HG02610 (cell line): Measurements from ENCODE around the gene DMD.

Experiments used
- ATAC-seq: cut with Tn5 transposase; IDR thresholded peaks from one replicate; pipeline ENCODE4 v1.9.1; 2021; ENCODE audit warnings: mild to moderate bottlenecking, moderate library complexity; ENCODE audit not compliant: unreplicated experiment

The DMD gene

DNA sequence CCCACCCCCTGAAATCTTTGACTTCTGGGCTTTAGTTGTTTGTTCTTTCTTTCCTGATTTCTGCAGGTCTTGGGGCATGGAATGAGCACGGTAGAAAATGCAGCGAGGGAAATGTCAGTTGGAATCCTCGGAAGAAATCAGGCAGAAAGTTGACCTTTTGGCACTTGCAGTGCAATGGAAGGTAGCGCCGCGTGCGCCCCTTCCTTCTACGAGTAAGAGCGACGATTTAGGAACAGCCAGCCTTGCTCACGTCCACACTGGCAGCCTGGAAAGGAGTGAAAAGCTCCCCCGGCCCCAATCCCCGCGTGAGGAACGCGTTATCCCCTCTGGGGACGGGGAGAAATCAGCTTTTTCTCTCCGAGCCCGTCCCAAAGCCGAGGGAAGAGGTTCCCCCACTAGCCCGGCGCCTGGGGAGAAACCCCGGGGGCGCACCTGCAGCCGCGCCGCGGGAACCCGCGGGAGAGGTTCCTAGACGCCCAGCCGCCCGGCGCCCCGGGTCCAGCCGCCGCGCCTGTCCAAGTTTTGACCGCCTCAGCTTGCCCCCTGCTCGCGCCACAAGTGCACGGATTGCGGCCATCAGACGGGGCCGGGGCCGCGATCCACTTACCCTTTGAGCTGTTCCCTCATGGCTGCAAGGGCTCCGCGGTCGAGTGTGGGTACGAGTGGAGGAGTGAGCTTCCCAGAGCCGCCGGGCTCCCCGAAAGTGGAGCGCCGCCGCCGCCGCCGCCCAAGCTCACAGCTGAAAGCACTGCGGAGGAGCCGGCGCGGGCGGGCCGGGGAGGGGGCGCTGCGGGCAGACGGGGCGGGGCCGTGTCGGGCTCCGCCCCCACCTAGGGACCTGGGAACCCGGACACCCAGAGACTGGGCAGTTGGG is 1944.9 kb downstream of the DMD start:
- peak; percentile 99 for ATAC-seq

DNA sequence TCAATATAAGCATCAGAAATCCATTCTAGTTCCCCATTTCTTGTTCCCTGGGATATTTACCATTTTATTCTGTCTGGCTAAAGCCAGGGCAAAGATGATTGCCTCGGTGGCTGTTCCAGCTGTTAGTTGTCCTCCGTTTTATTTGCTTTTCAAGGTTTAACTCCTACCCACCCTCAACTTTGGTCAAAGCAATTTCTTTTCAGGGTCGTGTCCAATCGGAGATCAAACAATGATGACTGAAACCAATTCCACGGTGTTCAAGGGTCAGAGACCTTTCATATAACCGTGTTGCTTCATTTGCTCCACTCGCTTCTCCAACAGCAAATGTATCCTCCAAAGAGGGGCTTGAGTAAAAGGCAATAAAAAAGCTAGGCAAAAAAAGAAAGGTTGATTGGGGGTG is 1946.0 kb downstream of the DMD start:
- no peak for ATAC-seq

DNA sequence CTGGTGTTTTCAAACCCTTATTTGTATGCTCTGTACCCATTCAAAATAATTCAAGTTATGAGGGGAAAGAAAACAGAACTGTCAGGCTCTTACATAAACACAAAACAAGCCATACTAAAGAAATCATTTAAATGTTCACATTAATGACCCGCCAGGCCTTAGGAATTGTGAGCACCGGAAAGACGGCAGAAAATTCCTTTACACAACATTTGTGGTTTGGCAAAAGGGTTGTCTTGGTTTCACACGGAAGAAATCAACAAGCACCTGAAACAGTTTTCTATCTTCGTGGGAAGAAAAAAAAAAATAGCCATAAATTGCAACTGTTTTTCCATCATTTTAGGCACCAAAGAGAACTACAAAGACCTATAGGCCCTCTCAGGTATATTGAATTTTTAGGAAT is 1951.0 kb downstream of the DMD start:
- no peak for ATAC-seq

DNA sequence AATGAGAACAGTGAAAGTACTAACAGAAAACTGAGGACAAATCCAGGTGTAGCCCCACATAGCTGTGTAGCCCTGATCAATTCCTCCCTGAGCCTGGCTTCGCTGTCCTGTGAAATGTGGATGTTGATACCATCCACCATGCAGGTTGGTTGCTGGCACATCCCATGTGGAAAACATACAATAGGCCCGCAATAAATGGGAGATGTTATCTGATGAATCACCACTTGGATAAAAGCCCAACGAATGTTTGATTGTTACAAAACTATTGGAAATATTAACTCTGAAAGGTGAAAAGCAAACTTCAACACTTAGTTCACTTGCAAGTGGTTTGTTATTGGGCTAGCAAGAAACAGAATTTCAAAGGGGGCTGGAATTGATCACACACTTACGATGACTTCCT is 1953.2 kb downstream of the DMD start:
- ATAC-seq = no peak

DNA sequence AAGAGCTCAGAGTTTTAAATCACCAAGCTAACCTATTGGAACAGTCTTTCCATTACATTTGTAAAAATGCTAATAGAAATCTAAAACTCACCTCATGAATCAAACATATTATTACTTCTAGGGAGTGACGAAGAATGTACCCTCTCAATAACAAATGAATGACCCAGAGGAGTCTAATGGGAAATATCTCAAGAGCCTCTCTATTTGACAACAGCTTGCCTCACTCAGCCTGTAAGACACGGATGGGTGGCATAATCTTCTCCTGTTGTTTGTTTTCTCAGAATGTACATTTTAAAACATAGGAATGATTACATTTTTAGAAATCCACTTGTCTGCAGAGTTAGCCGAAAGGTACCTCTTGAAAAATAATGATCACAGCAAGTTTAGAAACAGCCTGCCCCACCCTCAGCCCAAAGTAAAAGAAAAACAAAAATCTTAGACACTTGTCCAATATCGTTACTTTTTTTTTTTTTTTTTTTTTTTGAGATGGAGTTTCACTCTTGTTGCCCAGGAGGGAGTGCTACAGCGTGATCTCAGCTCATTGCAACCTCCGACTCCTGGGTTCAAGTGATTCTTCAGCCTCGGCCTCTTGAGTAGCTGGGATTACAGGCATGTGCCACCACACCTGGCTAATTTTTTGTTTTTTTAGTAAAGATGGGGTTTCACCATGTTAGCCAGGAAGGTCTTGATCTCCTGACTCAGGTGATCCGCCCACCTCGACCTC is 1955.9 kb downstream of the DMD start:
- ATAC-seq = no peak

DNA sequence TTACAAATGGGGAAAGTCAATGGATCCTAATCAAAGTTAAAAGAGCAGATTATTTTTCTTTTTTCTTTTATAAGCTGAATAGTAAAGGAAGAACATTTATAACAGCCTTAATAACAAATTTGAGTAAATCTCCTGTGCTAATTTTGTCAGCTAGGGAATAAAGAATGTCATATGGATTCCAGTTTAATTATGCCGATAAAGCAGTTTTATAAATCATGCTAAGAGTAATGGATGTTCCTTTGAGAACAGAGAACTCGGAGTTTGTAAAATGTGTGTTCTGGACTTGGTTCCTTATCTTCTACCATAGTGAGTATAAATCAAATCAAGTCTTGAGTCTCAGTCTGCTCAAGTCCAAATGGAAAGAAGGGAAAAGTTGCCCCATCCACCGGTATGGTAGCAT is 1959.2 kb downstream of the DMD start:
- ATAC-seq = no peak

DNA sequence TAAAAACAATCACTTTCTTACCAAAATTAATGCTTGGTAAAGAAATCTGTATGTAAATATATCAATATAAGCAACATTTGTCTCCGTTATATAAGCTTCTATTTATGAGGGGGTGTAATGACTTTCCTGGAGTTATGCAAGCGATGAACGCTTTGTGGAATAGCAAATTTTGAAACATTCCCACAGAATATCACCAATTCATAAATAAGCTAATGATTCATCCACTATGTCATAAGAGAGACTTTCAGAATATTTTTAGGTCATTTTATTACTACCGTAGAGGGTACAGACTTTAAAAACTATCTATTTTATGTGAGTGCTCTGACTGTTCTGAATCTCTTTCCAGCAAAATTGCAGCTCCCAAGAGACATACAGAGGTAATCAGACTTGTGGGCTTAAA is 1960.0 kb downstream of the DMD start:
- ATAC-seq = no peak

DNA sequence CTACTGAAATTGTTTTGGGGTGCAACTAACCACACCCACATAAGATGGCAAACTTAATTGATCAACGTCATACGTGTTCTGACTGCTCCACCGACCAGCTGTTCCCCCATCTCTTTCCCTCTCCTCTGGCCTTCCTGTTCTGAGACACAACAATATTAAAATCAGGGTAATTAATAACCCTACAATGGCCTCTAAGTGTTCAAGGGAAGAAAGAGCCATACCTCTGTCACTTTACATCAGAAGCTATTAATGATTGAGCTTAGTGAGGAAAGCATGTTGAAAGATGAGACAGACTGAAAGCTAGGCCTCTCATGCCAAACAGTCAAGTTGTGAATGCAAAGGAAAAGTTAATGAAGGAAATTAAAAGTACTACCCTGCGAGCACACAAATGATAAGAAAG is 1965.6 kb downstream of the DMD start:
- no peak for ATAC-seq

DNA sequence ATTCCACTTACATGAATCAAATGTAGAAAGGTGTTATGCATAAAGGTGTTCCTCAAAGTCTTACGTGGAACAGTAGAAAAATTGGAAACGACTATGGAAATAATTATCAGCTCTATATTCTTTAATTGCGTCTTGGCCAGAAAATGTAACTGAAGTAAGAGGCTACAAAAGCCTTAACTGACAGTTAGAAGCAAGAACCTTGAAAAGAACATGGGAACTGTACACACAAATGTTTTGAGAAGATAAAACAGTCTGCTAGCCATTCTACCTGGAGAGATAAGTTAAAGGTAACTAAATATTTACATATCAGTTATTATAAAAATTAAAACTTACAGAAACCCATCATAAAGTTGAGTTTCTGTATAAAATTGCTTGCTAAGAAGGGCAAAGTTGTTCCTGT is 1967.5 kb downstream of the DMD start:
- ATAC-seq = no peak

DNA sequence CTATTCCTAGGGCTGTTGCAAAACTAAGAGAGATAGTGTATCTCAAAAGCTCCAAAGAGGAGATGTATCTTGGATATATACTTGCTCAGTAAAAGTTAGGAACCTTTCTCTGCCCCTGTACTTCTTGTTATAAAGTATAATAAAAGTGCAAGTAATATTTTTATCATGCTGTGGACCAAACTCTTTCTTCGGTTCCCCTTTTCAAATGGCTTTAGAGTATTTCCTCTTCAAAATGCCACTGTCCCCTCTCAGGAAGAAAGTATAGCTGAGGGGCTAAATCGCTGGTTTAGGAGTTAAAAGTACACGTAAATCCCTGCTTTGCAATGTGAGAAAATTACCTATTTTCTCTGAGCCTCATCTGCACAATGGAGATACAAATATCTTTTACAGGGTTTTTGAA is 1970.4 kb downstream of the DMD start:
- no peak for ATAC-seq

DNA sequence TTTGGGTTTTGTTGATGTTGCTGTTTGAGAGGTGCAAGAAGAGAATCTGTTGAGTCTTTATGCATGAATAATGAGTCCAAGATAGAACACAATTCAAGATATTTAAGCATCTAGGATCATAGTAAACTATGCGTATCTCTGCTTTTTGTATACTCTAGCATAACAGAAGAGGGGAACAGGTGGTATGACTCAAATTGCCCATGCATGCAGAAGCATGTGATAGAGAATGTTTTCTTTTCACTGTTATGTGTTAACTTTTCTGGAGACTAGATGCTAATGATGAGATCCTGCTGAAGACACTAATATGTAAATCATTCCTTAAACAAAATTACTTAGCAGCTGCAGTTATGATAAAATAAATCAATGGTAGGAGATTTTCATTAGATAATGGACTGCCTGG is 1974.2 kb downstream of the DMD start:
- peak; percentile 73 for ATAC-seq

DNA sequence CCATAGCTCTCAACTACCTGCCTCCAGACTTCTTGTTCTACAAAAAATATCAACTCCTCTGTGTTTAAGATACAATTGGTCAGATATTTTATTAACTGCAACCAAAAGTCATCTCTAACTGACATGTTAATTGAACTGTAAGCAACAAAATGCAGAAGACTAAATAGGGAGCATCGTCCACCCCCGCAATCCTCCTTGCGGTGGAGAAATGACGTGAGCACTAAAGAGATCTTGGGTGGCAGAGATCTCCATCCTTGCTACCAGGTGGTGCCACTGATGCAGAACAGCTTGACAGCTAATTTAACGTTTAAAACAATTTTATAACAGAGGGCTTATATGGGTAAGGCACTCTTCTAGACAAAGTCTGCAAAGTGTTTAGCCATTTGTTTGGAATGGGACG is 1975.1 kb downstream of the DMD start:
- ATAC-seq = no peak

DNA sequence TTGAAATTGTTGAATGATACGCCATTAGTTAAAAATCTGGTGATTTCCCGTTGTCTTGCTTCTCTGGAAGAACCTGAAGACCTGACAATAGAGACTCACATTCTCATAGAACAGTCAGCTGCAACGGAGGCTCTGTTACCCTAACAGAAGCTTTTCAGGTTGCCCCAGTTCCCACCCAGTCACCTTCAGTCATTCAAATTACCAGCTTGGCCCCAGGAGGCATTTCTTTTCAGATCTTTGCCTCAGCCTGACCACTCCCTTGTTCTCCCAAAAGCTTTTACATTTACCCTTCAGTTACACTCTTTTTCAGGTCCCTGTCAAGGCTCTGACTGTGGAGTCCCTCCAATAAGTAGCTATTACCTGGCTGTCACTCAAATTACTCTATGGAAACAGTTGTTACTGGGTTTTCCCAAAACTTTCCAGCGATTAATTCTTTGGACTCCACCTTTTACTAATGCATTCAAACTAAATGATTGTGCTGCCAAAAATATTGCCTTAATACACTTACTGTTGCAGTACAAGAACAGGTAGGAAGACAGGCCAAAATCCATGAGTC is 1977.3 kb downstream of the DMD start:
- ATAC-seq = peak; percentile 40

DNA sequence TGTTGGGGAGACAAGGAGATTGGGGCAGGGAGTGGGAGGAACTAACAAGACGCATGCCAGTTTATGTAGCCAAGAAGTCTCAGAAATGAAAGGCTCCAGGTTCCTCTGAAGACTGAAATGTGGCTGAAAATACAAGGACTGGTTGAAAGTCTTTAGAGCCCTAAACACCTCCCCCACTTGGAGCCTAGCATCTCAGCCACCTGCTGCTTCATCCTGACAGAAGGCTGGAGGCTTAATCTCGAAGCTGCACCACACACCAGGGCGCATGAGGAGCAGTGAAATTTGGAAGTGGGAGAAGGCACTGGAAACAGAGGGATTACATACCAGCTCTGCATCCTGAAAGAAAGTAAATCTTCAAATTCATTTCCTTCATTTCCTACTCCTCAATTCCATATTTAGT is 1978.8 kb downstream of the DMD start:
- ATAC-seq = no peak

DNA sequence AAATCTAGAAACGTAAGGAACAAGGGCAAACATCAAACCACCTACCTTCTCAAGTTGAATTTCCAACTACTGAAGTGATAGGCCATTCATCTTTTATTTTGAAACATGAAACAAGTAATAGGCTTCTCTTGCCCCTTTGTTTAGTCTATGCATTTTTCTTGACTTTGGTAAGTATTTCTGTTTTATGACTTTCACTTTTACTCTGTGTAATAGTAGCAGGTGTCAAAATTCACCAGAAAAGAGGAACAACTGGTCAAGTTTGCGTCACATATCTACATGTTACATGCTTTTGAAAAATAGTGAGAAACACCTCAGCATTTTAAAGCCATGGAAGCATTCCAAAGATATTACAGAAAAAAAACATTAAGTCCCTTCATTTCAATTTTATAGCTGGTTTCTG is 1982.4 kb downstream of the DMD start:
- ATAC-seq = peak; percentile 94

DNA sequence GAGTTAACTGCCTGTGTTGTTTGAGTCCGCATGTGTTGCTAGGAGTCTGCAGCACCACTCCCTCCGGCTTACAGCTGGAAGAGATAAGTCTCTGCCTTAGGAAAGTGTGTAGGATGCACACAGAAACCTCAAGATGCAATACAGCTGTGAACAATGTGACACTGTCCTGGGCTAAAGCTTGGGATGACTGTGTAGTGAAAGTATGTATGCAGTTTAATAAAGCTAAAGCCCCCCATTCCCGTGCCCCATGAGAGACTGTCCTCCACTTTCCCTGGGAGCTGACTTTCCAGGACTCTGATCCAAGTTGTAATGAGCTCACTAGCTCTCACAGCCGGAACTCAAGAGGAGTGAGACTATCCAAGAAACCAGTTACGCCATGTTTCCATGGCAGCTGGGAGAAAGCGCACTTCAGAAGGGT is 1982.9 kb downstream of the DMD start:
- ATAC-seq = peak; percentile 14

DNA sequence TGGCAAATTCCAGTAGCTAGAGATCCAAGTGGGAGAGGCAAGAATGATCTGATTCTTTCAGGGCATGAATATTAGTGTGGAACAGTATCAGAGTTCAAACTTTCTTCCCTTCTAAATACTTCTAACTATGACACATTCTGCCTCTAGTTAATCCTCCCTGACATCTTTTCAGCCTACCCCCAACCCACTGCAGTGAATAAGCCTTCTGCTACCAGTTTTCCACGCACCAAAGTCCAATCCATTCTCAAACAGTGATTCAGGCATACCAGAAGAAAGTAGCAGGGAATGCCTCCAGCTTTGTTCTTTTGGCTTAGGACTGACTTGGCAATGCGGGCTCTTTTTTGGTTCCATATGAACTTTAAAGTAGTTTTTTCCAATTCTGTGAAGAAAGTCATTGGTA is 1984.1 kb downstream of the DMD start:
- ATAC-seq = no peak

DNA sequence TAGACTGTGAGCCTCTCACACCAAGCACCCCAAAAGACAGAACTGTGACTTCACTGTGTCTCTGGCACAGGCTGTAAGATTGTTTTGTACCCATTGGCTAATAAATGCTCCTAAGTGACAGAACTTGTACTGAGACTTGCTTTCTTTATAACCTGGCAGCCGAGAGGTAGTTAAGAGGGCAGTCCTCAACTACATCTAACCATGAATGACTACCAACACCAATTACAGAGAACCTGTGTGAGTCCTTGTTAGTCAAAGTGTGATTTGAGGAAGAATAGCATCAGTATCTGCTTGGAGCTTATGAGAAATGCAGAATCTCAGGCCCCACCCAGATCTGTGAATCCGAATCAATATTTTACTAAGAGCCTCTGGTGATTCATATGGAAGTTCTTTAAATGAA is 1985.5 kb downstream of the DMD start:
- ATAC-seq = no peak

DNA sequence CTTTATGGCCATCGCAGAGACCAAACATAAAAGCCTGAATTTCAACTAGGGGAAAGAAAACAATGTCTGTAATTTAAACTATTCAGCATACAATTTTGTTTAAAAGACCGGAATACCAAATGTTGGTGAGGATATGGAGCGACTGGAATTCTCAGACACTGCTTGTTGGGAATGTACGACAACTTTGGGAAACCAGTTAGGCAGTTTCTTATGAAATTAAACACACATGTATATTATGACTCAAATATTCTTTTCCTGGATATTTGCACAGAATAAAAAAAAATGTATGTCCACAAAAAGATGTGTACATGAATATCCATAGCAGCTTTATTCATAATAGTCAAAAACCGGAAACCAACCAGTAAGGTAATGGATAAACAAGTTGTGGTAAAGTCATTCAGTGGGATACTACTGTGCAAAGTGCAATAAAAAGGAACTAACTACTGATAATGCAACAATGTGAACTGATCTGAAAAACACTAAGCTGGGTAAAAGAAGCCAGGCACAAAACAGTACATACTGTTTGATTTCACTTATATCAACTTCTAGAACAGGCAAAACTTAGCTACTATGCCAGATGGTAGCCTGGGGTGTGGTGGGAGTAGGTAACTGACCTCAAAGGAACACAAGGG is 1986.9 kb downstream of the DMD start:
- no peak for ATAC-seq

DNA sequence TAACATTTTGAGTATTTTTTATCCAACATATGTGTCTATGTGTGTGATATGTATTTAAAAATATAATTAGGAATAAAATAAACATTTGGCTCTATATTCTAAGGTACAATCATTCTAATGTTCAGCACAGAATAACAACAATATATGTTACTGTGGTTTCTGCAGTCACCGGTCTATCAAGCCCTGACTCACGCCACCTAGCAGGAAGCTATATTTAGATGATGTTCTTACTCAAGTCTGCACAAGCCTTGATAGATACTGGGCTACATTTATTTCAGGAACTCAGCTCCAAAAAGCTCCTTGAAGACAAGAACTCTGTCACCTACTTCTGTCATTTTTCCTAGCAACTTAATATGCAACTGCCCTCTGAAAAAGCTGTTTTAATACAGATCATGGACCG is 1987.5 kb downstream of the DMD start:
- peak; percentile 91 for ATAC-seq

DNA sequence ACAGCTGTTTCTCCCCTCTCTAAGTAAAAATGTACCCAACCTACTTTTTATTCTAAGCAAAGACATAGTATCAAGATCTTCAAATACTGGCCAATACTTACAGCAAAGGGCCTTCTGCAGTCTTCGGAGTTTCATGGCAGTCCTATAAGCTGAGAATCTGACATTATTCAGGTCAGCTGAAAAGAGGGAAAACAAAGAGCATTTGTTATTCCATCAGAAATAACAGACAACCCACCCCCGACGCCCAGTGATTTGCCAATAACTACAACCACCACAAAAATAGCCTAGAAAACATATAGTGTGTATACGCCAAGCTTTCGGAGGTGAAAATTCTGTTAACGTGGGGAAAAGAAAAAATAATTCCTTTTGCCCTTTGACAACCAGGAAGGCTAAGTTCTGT is 1988.4 kb downstream of the DMD start:
- no peak for ATAC-seq

DNA sequence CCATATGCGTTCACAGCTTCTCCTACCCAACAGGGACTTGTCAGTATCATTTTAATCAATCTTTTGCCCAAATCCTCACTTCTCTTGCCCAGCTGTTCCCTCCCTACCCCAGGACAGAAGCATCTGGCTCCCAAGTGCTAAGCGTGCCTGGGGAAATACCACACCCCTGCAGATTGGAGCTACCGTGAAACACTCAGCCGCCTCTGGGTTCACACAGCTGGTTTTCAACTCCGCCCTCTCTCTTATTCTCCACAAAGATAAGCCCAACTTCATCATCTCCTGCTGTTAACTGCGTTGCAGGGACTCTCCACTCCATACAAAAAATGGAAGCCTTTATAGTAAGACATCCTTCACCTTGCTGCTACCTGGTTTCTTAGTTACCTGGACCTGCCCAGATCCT is 1992.2 kb downstream of the DMD start:
- no peak for ATAC-seq
